Brain microvascular endothelial cell (primary cell): Measurements from ENCODE around the gene CCT7.

Experiments used
- DNase-seq: peaks from one replicate; pipeline ENCODE4 v3.0.0-alpha.2; 2020
- H3K27ac ChIP-seq: fragments of 250-450 bp; sonication (Bioruptor Pico); 2 replicates; pipeline ENCODE4 v1.5.1; 2020; ENCODE audit warnings: mild to moderate bottlenecking, moderate library complexity
- H3K27me3 ChIP-seq: fragments of 250-450 bp; sonication (Bioruptor Pico); replicated peaks from 2 replicates; pipeline ENCODE4 v1.5.1; 2020; ENCODE audit warnings: mild to moderate bottlenecking
- H3K36me3 ChIP-seq: fragments of 250-450 bp; sonication (Bioruptor Pico); replicated peaks from 2 replicates; pipeline ENCODE4 v1.5.1; 2020; ENCODE audit warnings: mild to moderate bottlenecking
- H3K4me3 ChIP-seq: 2 replicates; pipeline ENCODE4 v1.5.1; 2011; ENCODE audit warnings: low read depth, mild to moderate bottlenecking, control low read depth, low read length, moderate library complexity
- in situ Hi-C: cut with HindIII; loops from 2 replicates; pipeline ENCODE4 v1.10.0; 2017; ENCODE audit warnings: low sequenced_read_pairs, low pct_ligation_motif_present
- TF ChIP-seq, protein P1 (sequence below): IDR thresholded peaks from 2 replicates; pipeline ENCODE4 v1.5.1; 2011; ENCODE audit warnings: low read depth, mild to moderate bottlenecking, moderate library complexity, low read length, control low read depth, inconsistent platforms; ENCODE audit errors: missing control alignments

Gene CCT7

DNA sequence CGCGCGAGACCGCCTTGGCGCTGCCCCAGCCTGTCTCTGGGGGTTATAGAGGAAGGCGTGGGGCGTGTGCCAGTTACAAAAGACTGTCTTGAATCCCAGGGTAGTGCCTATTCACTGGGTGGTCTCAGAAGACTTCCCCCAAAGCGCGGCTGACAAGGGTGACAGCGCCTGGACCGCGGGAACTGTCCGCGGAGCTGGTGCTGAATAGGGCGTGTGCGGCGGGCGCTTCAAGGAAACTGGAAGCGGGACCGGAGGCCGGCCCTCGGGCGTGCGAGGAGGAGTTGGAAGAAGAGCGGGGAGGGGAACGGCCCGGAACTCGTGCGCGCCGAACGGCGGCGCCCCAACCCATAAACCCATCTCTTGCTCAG lies 57.0 kb downstream of the CCT7 start:
- Histone ChIP-seq H3K27me3 (peaks cover 55% of the 10 kb centered on the region), H3K4me3 (peak overlapping the region; percentile 17)
- in situ Hi-C loops: no loop called here

GRCh38 chr2:73291461-73292315 lies 57.6 kb downstream of the CCT7 start:
- Histone ChIP-seq H3K4me3 (peak overlapping the region; percentile 17), H3K27ac (no peak overlapping the region), H3K27me3 (peaks cover 57% of the 10 kb centered on the region), H3K36me3 (no peaks in the 10 kb centered on the region)
- DNase-seq: no peak
- in situ Hi-C loops: no loop called here
- TF ChIP-seq, protein P1, sequence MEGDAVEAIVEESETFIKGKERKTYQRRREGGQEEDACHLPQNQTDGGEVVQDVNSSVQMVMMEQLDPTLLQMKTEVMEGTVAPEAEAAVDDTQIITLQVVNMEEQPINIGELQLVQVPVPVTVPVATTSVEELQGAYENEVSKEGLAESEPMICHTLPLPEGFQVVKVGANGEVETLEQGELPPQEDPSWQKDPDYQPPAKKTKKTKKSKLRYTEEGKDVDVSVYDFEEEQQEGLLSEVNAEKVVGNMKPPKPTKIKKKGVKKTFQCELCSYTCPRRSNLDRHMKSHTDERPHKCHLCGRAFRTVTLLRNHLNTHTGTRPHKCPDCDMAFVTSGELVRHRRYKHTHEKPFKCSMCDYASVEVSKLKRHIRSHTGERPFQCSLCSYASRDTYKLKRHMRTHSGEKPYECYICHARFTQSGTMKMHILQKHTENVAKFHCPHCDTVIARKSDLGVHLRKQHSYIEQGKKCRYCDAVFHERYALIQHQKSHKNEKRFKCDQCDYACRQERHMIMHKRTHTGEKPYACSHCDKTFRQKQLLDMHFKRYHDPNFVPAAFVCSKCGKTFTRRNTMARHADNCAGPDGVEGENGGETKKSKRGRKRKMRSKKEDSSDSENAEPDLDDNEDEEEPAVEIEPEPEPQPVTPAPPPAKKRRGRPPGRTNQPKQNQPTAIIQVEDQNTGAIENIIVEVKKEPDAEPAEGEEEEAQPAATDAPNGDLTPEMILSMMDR: peak; percentile 28

More for the DNA sequence above, 57.0 kb downstream of the CCT7 start:
- Histone ChIP-seq H3K36me3 (no peaks in the 10 kb centered on the region), H3K27ac (no peak overlapping the region)
- TF ChIP-seq, protein P1: no peak
- no peak for DNase-seq

DNA sequence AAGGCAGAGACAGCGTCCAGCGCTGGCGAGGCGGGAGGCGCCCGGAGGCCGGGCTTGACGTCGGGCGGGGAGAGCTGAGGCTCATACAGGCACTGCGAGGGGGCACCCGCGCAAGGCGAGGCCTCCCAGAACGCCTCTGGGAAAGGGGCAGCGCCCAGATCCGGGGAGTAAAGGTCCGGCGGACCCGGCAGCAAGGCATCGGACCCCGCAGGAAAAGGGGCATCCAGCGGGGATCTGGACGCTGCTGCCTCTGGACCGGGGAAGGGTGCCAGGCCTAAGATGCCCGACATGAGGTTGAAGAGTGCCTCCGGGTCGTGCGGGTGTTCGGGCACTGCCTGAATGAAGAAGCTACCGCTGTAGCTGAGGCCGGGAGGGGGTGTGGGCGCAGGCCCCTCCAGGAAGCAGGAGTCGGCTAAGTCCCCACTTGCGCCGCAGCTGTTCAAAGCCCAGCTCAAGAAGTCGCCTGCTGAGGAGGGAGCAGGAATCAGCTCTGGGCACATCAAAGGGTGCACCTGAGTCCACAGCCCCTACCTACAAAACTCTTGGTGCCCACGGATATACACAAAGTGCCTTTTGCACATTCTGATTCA lies 58.3 kb downstream of the CCT7 start:
- TF ChIP-seq, protein P1: no peak
- no peak for DNase-seq
- no peak overlapping the region for H3K27ac ChIP-seq
- in situ Hi-C loops: no loop called here
- H3K36me3 ChIP-seq: no peaks in the 10 kb centered on the region
- H3K4me3 ChIP-seq: no peak overlapping the region
- H3K27me3 ChIP-seq: peaks cover 57% of the 10 kb centered on the region

DNA sequence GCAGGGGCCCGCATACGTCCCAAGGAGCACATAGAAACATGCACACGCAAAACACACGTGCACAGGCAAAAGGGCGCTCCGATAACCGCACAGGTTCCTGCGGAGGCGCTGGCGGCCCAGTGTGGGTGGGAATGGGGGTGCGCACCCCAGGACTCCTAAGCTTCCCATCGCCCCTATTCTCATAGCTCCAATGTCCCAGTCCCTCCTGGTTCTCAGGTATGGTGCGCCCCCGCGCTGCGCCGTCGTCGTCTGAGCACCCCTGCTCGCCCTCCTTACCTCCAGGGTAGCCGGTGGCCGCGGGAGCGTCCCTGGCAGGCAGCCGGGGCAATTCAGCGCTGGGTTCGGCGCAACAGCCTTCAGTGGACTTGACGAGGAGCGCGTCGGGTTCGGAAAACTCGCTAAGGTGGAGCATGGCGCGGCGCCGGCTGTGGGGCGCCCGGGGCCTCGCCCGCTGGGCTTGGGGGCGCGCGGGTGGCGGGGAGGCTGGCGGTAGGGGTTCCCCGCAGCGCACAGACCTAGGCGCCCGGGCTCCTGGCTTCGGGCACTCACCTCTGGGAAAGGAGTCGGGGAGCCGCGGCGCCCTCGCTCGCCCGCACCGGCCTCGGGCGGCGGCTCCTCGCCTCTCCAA lies 58.9 kb downstream of the CCT7 start:
- Histone ChIP-seq H3K36me3 (no peaks in the 10 kb centered on the region), H3K27me3 (peaks cover 57% of the 10 kb centered on the region), H3K4me3 (peak overlapping the region; percentile 39), H3K27ac (no peak overlapping the region)
- TF ChIP-seq, protein P1: no peak
- in situ Hi-C loops: no loop called here
- DNase-seq: no peak

DNA sequence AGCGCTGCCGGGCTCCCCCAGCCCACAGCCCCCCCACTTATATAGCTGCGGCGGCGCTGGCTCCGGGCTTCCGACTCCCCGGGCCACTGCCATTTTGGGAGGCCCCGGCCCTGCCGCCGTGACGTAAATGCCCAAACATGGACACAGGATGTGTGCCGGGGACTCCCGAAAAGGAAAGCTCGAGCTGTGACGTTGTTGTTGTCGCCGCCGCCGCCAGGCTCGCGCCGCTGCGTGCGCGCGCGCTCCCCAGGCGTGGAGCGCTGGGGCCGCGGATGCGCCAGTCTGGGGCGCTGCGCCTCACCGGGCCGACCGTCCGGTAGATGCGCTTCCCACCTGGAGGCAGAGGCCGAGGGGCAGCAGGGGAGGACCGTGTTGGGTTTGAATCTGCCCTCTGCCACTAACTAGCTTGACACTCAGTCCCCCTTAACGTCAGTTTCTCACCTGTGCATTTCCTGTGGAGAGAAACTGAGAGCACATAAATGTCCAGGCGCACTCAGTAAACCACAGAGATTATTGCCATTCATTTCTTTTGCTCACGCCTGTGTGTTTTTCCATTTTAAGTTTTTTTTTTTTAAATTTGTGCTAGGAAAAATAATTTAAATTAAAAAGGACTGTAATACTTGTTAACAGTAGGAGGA lies 59.5 kb downstream of the CCT7 start, which contains the start of gene EGR4:
TSS of gene EGR4 (minus strand) at position 15 of the 638 bp plus-strand sequence. CDS start 231 bp downstream, outside the sequence.
- peak within 1 kb of the TSS; percentile 39 for H3K4me3 ChIP-seq
- TF ChIP-seq, protein P1: no peak
- H3K27ac ChIP-seq: no peak within 1 kb of the TSS
- in situ Hi-C loops: no loop called here
- no peaks in the 10 kb centered on the region for H3K36me3 ChIP-seq
- H3K27me3 ChIP-seq: peaks cover 57% of the 10 kb centered on the region
- DNase-seq: peak; percentile 72
